Nephron progenitor cell (in vitro differentiated cells): Measurements from ENCODE around the gene HDGFL3.

Source experiments
- DNase-seq: peaks from one replicate; pipeline ENCODE4 v3.0.0; 2021
- H3K27ac Mint-ChIP-seq: 2 replicates; pipeline ENCODE4 v1.8.0; 2021; ENCODE audit warnings: mild to moderate bottlenecking, moderate library complexity, mixed read lengths
- H3K27me3 Mint-ChIP-seq: 2 replicates; pipeline ENCODE4 v1.8.0; 2021; ENCODE audit warnings: mild to moderate bottlenecking, low read depth, mixed read lengths; ENCODE audit not compliant: poor library complexity
- H3K36me3 Mint-ChIP-seq: 2 replicates; pipeline ENCODE4 v1.8.0; 2021; ENCODE audit warnings: low read depth, mixed read lengths
- H3K4me1 Mint-ChIP-seq: 2 replicates; pipeline ENCODE4 v1.8.0; 2021; ENCODE audit warnings: mixed read lengths
- H3K4me3 Mint-ChIP-seq: 2 replicates; pipeline ENCODE4 v1.8.0; 2021; ENCODE audit warnings: mild to moderate bottlenecking, moderate library complexity, mixed read lengths
- H3K9me3 Mint-ChIP-seq: 2 replicates; pipeline ENCODE4 v1.8.0; 2021; ENCODE audit warnings: mild to moderate bottlenecking, moderate library complexity, mixed read lengths
- TF ChIP-seq, protein P1 (sequence below): fragments of 200-600 bp; sonication (generic); IDR thresholded peaks from 2 replicates; pipeline ENCODE4 v1.5.0; 2021; ENCODE audit warnings: antibody characterized with exemption

The HDGFL3 gene

DNA sequence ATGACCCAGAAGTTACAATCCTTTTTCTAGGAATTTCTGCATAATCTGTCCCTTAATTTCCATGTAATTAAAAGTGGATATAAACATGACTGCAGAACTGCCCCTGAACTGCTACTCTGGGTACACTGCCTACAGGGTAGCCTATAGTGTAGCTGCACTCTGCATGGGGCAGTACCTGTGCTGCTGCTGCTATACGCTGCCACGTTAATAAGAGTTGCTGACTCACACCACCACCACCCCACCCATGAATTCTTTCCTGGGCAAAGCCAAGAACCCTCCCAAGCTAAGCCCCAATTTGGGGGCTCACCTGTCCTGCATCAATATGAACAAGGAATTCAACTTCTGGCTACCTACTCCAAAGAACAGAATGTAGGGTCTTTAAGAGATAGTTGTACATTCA is 13.9 kb downstream of the HDGFL3 start:
- TF ChIP-seq, protein P1, sequence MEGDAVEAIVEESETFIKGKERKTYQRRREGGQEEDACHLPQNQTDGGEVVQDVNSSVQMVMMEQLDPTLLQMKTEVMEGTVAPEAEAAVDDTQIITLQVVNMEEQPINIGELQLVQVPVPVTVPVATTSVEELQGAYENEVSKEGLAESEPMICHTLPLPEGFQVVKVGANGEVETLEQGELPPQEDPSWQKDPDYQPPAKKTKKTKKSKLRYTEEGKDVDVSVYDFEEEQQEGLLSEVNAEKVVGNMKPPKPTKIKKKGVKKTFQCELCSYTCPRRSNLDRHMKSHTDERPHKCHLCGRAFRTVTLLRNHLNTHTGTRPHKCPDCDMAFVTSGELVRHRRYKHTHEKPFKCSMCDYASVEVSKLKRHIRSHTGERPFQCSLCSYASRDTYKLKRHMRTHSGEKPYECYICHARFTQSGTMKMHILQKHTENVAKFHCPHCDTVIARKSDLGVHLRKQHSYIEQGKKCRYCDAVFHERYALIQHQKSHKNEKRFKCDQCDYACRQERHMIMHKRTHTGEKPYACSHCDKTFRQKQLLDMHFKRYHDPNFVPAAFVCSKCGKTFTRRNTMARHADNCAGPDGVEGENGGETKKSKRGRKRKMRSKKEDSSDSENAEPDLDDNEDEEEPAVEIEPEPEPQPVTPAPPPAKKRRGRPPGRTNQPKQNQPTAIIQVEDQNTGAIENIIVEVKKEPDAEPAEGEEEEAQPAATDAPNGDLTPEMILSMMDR = no peak
- Mint-ChIP-seq H3K36me3 (peaks cover 83% of the 10 kb centered on the region), H3K27me3 (no peaks in the 10 kb centered on the region), H3K27ac (no peak overlapping the region), H3K4me3 (no peak overlapping the region), H3K4me1 (no peaks in the 10 kb centered on the region), H3K9me3 (peaks cover 40% of the 10 kb centered on the region)
- no peak for DNase-seq

GRCh38 chr15:83192742-83193141 is 14.9 kb downstream of the HDGFL3 start:
- Mint-ChIP-seq H3K4me1 (no peaks in the 10 kb centered on the region), H3K4me3 (no peak overlapping the region), H3K9me3 (peaks cover 43% of the 10 kb centered on the region), H3K27me3 (no peaks in the 10 kb centered on the region), H3K36me3 (peaks cover 86% of the 10 kb centered on the region), H3K27ac (no peak overlapping the region)
- DNase-seq = no peak
- TF ChIP-seq, protein P1 = no peak

DNA sequence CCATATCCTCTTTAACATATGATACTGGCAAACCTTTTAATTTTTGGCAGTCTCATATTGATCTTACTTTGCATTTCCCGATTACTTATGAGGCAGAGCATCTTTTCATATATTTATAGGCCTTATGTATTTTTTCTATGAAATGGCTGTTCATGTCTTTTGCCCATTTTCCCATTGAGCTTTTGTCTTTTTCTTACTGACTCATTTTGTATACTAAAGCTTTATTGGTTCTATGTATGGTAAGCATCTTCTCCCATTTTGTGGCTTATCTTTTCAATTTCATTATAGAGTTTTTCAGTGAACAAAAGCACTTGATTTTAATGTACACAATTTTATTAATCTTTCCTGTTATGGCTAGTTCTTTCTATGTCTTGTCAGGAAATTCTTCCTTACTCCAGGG is 17.2 kb downstream of the HDGFL3 start:
- TF ChIP-seq, protein P1 = no peak
- H3K27ac Mint-ChIP-seq = no peak overlapping the region
- H3K27me3 Mint-ChIP-seq = no peaks in the 10 kb centered on the region
- DNase-seq = no peak
- H3K4me3 Mint-ChIP-seq = no peak overlapping the region
- H3K4me1 Mint-ChIP-seq = no peaks in the 10 kb centered on the region
- peaks cover 43% of the 10 kb centered on the region for H3K9me3 Mint-ChIP-seq
- peaks cover 92% of the 10 kb centered on the region for H3K36me3 Mint-ChIP-seq

DNA sequence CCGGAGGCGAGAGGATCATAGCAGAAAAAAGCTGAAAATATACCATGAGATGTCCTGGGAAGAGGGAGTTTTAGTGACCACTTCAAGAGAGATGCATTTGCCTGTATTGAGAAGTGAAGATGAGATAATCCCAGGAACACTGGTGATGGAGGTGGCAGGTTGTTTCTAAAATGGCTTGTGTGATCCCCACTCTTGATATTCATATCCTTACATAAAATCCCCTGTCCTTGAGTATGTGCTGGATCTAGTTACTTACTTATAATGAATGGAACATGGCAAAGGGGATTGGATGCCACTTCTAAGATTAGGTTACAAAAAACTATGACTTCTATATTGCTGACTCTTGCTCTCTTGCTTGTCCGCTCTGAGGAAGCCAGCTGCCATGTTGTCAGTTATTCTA is 22.1 kb downstream of the HDGFL3 start:
- TF ChIP-seq, protein P1 = no peak
- Mint-ChIP-seq H3K27ac (no peak overlapping the region), H3K36me3 (peaks cover 80% of the 10 kb centered on the region), H3K27me3 (no peaks in the 10 kb centered on the region), H3K9me3 (peaks cover 11% of the 10 kb centered on the region), H3K4me3 (no peak overlapping the region), H3K4me1 (no peaks in the 10 kb centered on the region)
- no peak for DNase-seq

GRCh38 chr15:83178869-83179325 is 28.7 kb downstream of the HDGFL3 start:
- H3K4me3 Mint-ChIP-seq = no peak overlapping the region
- H3K27ac Mint-ChIP-seq = peak overlapping the region; percentile 5

DNA sequence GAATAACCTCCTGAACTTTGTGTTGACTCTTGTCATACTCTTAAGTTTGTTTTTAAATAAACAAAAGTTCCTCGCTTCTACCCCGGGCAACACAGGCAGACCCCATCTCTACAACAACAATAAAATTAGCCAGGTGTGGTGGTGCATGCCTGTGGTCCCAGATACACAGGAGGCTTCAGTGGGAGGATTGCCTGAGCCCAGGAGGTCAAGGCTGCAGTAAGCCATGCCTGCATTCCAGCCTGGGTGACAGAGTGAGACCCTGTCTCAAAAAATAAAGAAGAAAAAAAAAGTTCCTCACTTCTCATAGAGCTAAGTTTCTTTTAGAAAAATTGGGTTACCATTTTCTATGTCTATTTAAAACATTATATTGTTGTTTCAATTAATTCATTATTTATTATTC is 29.2 kb downstream of the HDGFL3 start:
- no peak overlapping the region for H3K27ac Mint-ChIP-seq
- no peak overlapping the region for H3K4me3 Mint-ChIP-seq
- TF ChIP-seq, protein P1 = no peak
- H3K27me3 Mint-ChIP-seq = no peaks in the 10 kb centered on the region
- H3K4me1 Mint-ChIP-seq = peaks cover 21% of the 10 kb centered on the region
- peaks cover 66% of the 10 kb centered on the region for H3K36me3 Mint-ChIP-seq
- peaks cover 3% of the 10 kb centered on the region for H3K9me3 Mint-ChIP-seq
- DNase-seq = peak; percentile 5

More at GRCh38 chr15:83178869-83179325, 28.7 kb downstream of the HDGFL3 start:
- TF ChIP-seq, protein P1 = no peak
- no peaks in the 10 kb centered on the region for H3K9me3 Mint-ChIP-seq
- no peaks in the 10 kb centered on the region for H3K27me3 Mint-ChIP-seq
- H3K4me1 Mint-ChIP-seq = peaks cover 21% of the 10 kb centered on the region
- H3K36me3 Mint-ChIP-seq = peaks cover 66% of the 10 kb centered on the region
- DNase-seq = no peak
